Testis (tissue), 2 donors: ENCODE data around the gene TRMU.

Experiments used
- CTCF ChIP-seq, 3 experiments: fragments of 450-650 bp in 2 of 3; fragments of 200-600 bp in 1 of 3; sonication (generic) in 1 of 3; IDR thresholded peaks; one replicate each; pipeline ENCODE4 v1.5.1; 2016 to 2019; ENCODE audit warnings: antibody characterized with exemption in 3 of 3, mild to moderate bottlenecking in 2 of 3, moderate library complexity in 1 of 3
- POLR2A ChIP-seq: fragments of 450-650 bp; IDR thresholded peaks from one replicate; pipeline ENCODE4 v1.6.1; 2017; ENCODE audit warnings: antibody characterized with exemption, mild to moderate bottlenecking, moderate library complexity

- TF ChIP-seq CTCF (IDR thresholded peaks at IDR 0.05) (no peak), POLR2A (no peak)
These were observed 43.8 kb downstream of the TRMU start for GRCh38 chr22:46379066-46379930.
